ENCODE results near the gene NEURL4. TPM values are rescaled to one million over a fixed set of nuclear protein-coding genes. Genes with fewer than 3 reads are reported as not detected.

Gene NEURL4
- total RNA-seq, 4 donors from 2014 or later: 12.0 to 30.4 (median 14.9) TPM

- WGBS, 2 donors (ENCODE audit: low coverage in 1 of 2): 0 to 83% methylated on average over 1 of the region's 75 CpGs
- peak overlapping the region in 1 of 2 donors; percentile 49 for H3K4me3 ChIP-seq
- H3K27me3 ChIP-seq: peaks cover 40% of the 10 kb centered on the region
- H3K36me3 ChIP-seq: no peaks in the 10 kb centered on the region
- TF ChIP-seq CTCF (IDR thresholded peaks at IDR 0.05): no peak
- TF ChIP-seq POLR2A (IDR thresholded peaks at IDR 0.05): peak in 1 of 2 donors; percentile 22
- H3K4me1 ChIP-seq: peaks cover 5 to 79% (median 41%) of the 10 kb centered on the region in 3 donors
- H3K27ac ChIP-seq: peak overlapping the region; percentile 39 to 98 (median 89)
- no peaks in the 10 kb centered on the region for H3K9me3 ChIP-seq
- no peak for ATAC-seq
Observed at GRCh38 chr17:7293816-7294613, 35.1 kb downstream of the NEURL4 start.

- Histone ChIP-seq H3K4me3 (no peak overlapping the region), H3K27me3 (peaks cover 40% of the 10 kb centered on the region), H3K4me1 (peaks cover 5 to 85% (median 41%) of the 10 kb centered on the region in 3 donors), H3K36me3 (no peaks in the 10 kb centered on the region), H3K9me3 (no peaks in the 10 kb centered on the region), H3K27ac (peak overlapping the region; percentile 39 to 98 (median 89))
- peak; percentile 44 for TF ChIP-seq POLR2AphosphoS5 (IDR thresholded peaks at IDR 0.05)
- TF ChIP-seq CTCF (IDR thresholded peaks at IDR 0.05): no peak
- WGBS, 2 donors (ENCODE audit: low coverage in 1 of 2): 41 to 42% methylated on average over 4 to 5 of the region's 11 CpGs
- no peak for ATAC-seq
Observed at GRCh38 chr17:7293159-7293558, 36.0 kb downstream of the NEURL4 start.

GRCh38 chr17:7292729-7293128, 36.4 kb downstream of the NEURL4 start:
- TF ChIP-seq POLR2AphosphoS5 (IDR thresholded peaks at IDR 0.05) (no peak), CTCF (IDR thresholded peaks at IDR 0.05) (no peak), POLR2A (IDR thresholded peaks at IDR 0.05) (no peak), EP300 (IDR thresholded peaks at IDR 0.05) (no peak)
- Histone ChIP-seq H3K27ac (peak overlapping the region; percentile 39 to 98 (median 89)), H3K36me3 (peaks cover 0 to 3% of the 10 kb centered on the region in 2 donors), H3K9me3 (no peaks in the 10 kb centered on the region), H3K27me3 (peaks cover 40% of the 10 kb centered on the region), H3K4me3 (no peak overlapping the region), H3K4me1 (peaks cover 5 to 89% (median 41%) of the 10 kb centered on the region in 3 donors)
- 20 to 24% methylated on average over 3 to 4 of the region's 6 CpGs for WGBS, 2 donors (ENCODE audit: low coverage in 1 of 2)
- no peak for ATAC-seq

GRCh38 chr17:7292194-7292593, 36.9 kb downstream of the NEURL4 start:
- H3K27ac ChIP-seq: peak overlapping the region; percentile 39 to 98 (median 89)
- no peak overlapping the region for H3K4me3 ChIP-seq
- TF ChIP-seq POLR2A (IDR thresholded peaks at IDR 0.05) (no peak), CTCF (IDR thresholded peaks at IDR 0.05) (no peak), POLR2AphosphoS5 (IDR thresholded peaks at IDR 0.05) (no peak), EP300 (IDR thresholded peaks at IDR 0.05) (no peak)
- peaks cover 0 to 8% of the 10 kb centered on the region in 2 donors for H3K36me3 ChIP-seq
- no CpG with 5 or more reads among the region's 2 CpGs for WGBS, 2 donors (ENCODE audit: low coverage in 1 of 2)
- peaks cover 5 to 95% (median 41%) of the 10 kb centered on the region in 3 donors for H3K4me1 ChIP-seq
- no peaks in the 10 kb centered on the region for H3K9me3 ChIP-seq
- H3K27me3 ChIP-seq: peaks cover 40% of the 10 kb centered on the region
- no peak for ATAC-seq

GRCh38 chr17:7290685-7291084, 38.5 kb downstream of the NEURL4 start:
- H3K4me1 ChIP-seq: peaks cover 1 to 97% (median 31%) of the 10 kb centered on the region in 3 donors

More at GRCh38 chr17:7290685-7291084, 38.5 kb downstream of the NEURL4 start:
- no peak for ATAC-seq
- 37 to 66% methylated on average over 6 of the region's 11 CpGs for WGBS, 2 donors (ENCODE audit: low coverage in 1 of 2)
- Histone ChIP-seq H3K36me3 (peaks cover 0 to 20% of the 10 kb centered on the region in 2 donors), H3K27ac (peak overlapping the region in 3 of 4 donors; percentile 83 to 98 (median 95)), H3K9me3 (no peaks in the 10 kb centered on the region), H3K4me3 (no peak overlapping the region), H3K27me3 (peaks cover 40% of the 10 kb centered on the region)
- TF ChIP-seq CTCF (IDR thresholded peaks at IDR 0.05): no peak

Data from gastroesophageal sphincter (tissue), 4 donors.